T-cell (primary cell): Measurements from ENCODE around the gene MPPED1. TPM values are rescaled to one million over a fixed set of nuclear protein-coding genes. Genes with fewer than 3 reads are reported as not detected.

Experiments
- ATAC-seq, 4 experiments: fragments of 200-7000 bp in 3 of 4; fragments of 150-1000 bp in 1 of 4; cut with Tn5 transposase; replicated peaks in 1 of 4; 1 replicate in 3 of 4; 2 replicates in 1 of 4; pipeline ENCODE4 v1.10.0; 2021; ENCODE audit warnings: moderate library complexity in 3 of 4, mild to moderate bottlenecking in 2 of 4, moderate number of reproducible peaks in 1 of 4
- CTCF ChIA-PET, 2 donors: fragments of 300-600 bp; sonication (Branson Sonifier 250); formaldehyde crosslinking; loops; one replicate each; lab custom pipeline; 2022; ENCODE audit warnings: antibody characterized with exemption in 2 of 2; lab: Charles Lee
- POLR2A ChIA-PET, 2 donors: fragments of 300-600 bp; sonication (Branson Sonifier 250); formaldehyde crosslinking; loops; one replicate each; lab custom pipeline; 2022; ENCODE audit warnings: antibody characterized with exemption in 2 of 2; lab: Charles Lee
- DNase-seq, 35 experiments: peaks; one replicate each; pipeline versions ENCODE4 v3.0.0 to v3.0.0-alpha.2; 2013 to 2023
- H3K27ac ChIP-seq: one replicate; pipeline ENCODE4 v1.5.1; 2013; ENCODE audit warnings: low read length
- H3K27me3 ChIP-seq, 2 experiments: replicated peaks in 1 of 2; 1 replicate in 1 of 2; 2 replicates in 1 of 2; pipeline versions ENCODE4 v1.6.1 to v1.7.0; 2013; ENCODE audit warnings: low read length in 1 of 2, mixed read lengths in 1 of 2; ENCODE audit not compliant: control insufficient read depth in 2 of 2, insufficient read depth in 2 of 2; ENCODE audit errors: extremely low read depth in 1 of 2
- H3K36me3 ChIP-seq, 2 donors: 1 replicate in 1 of 2; 2 replicates in 1 of 2; pipeline versions ENCODE4 v1.6.1 to v1.7.0; 2013; ENCODE audit warnings: low read length in 1 of 2; ENCODE audit not compliant: control insufficient read depth in 2 of 2, insufficient read depth in 1 of 2; ENCODE audit errors: extremely low read depth in 1 of 2
- H3K4me1 ChIP-seq, 2 experiments: 1 replicate in 1 of 2; 2 replicates in 1 of 2; pipeline versions ENCODE4 v1.6.1 to v1.7.0; 2013; ENCODE audit warnings: low read length in 2 of 2, mixed read lengths in 1 of 2; ENCODE audit not compliant: insufficient read depth in 2 of 2, control insufficient read depth in 1 of 2; ENCODE audit errors: extremely low read depth in 1 of 2
- H3K4me3 ChIP-seq, 2 donors: 1 replicate in 1 of 2; 2 replicates in 1 of 2; pipeline versions ENCODE4 v1.5.1 to v1.7.0; 2013; ENCODE audit warnings: mild to moderate bottlenecking in 2 of 2, low read length in 1 of 2, moderate library complexity in 1 of 2; ENCODE audit not compliant: control insufficient read depth in 1 of 2; ENCODE audit errors: extremely low read depth in 1 of 2
- H3K9me3 ChIP-seq: 2 replicates; pipeline ENCODE4 v1.7.0; 2013
- H3K27ac Mint-ChIP-seq, 2 donors: one replicate each; pipeline ENCODE4 v1.8.0; 2020 to 2021; ENCODE audit warnings: mild to moderate bottlenecking in 2 of 2, mixed read lengths in 2 of 2
- H3K27me3 Mint-ChIP-seq, 2 donors: one replicate each; pipeline ENCODE4 v1.8.0; 2021 to 2022; ENCODE audit warnings: mixed read lengths in 2 of 2
- H3K36me3 Mint-ChIP-seq: one replicate; pipeline ENCODE4 v1.8.0; 2021; ENCODE audit warnings: mixed read lengths
- H3K4me1 Mint-ChIP-seq, 3 donors: one replicate each; pipeline ENCODE4 v1.8.0; 2020 to 2022; ENCODE audit warnings: mixed read lengths in 3 of 3, mild to moderate bottlenecking in 1 of 3
- H3K4me3 Mint-ChIP-seq, 3 donors: one replicate each; pipeline ENCODE4 v1.8.0; 2020 to 2022; ENCODE audit warnings: mild to moderate bottlenecking in 3 of 3, mixed read lengths in 3 of 3, moderate library complexity in 3 of 3
- H3K9me3 Mint-ChIP-seq, 3 donors: one replicate each; pipeline ENCODE4 v1.8.0; 2020 to 2022; ENCODE audit warnings: mixed read lengths in 3 of 3
- WGBS: methylation state at CpG from one replicate; pipeline ENCODE4 v1.1.5; 2013; ENCODE audit warnings: missing lambda C conversion rate; ENCODE audit not compliant: insufficient coverage; 5-methylcytosine and 5-hydroxymethylcytosine counted together
- total RNA-seq, 35 experiments: library from RNA in 6 of 35; stranded (reverse) in 6 of 35; fragments of 120-200 nt in 1 of 35; gene quantifications; one replicate each; pipeline versions ENCODE4 v1.2.1 to v1.2.4 and lab custom pipeline; 2013 to 2026

The MPPED1 gene
- total RNA-seq, 5 donors from 2014 or later (not counting 1 experiment from before 2014, with no cell fraction given) = not detected

DNA sequence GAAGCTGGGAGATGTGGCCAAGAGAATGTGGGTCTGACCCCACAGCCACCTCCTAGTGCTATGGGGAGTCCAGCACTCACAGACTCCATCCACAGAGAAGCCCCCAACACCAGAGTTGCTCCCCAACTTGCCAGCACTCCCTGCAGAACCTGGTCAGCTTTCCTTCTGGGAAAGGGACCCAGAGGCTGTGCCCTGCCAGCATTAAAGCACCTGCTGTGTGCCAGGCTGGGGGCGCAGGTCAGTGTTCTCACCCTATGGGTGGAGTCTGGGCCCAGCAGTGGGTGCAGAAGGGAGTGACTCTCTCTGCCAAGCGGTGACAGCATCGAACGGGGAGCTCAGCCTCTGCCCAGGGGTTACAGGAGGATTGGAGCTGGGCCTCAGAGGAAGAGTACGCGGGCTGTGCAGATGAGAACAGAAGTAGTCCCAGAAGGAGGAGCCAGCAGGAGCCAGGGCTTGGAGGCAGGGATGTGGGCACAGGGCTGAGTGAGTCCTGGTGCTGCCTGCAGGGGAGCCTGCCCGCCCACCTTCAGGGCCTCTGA, 114.4 kb downstream of the MPPED1 start:
- 92% methylated on average over 7 of the region's 7 CpGs for WGBS
- Histone ChIP-seq H3K4me3 (no peak overlapping the region), H3K36me3 (no peaks in the 10 kb centered on the region), H3K27ac (no peak overlapping the region), H3K27me3 (peaks cover 0 to 41% of the 10 kb centered on the region in 2 experiments), H3K4me1 (no peaks in the 10 kb centered on the region), H3K9me3 (no peaks in the 10 kb centered on the region)
- CTCF ChIA-PET = no interaction called here
- H3K27me3 Mint-ChIP-seq = peaks cover 20 to 30% of the 10 kb centered on the region in 2 donors
- H3K4me3 Mint-ChIP-seq = no peak overlapping the region
- no peaks in the 10 kb centered on the region for H3K36me3 Mint-ChIP-seq
- H3K27ac Mint-ChIP-seq = no peak overlapping the region
- no peaks in the 10 kb centered on the region for H3K4me1 Mint-ChIP-seq
- ATAC-seq = no peak
- DNase-seq = no peak
- POLR2A ChIA-PET = no interaction called here
- no peaks in the 10 kb centered on the region for H3K9me3 Mint-ChIP-seq

DNA sequence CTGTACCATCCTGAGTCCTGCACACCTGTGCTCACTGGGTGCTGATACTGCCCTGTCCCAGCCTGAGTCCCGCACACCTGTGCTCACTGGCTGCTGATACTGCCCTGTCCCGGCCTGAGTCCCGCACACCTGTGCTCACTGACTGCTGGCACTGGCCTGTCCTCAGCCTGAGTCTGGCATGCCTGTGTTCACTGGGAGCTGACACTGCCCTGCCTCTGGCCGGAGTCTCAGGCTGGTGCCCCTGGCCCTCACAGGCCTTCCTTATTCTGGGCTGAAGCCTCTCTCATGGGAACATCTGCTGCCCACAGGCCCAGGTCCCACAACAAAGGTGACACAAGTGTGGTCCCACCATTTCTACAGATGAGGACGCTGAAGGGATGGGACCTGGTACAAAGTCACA, 115.1 kb downstream of the MPPED1 start:
- Histone ChIP-seq H3K36me3 (no peaks in the 10 kb centered on the region), H3K27me3 (peaks cover 0 to 45% of the 10 kb centered on the region in 2 experiments), H3K4me1 (no peaks in the 10 kb centered on the region), H3K27ac (no peak overlapping the region), H3K9me3 (no peaks in the 10 kb centered on the region), H3K4me3 (no peak overlapping the region)
- Mint-ChIP-seq H3K9me3 (no peaks in the 10 kb centered on the region), H3K4me3 (no peak overlapping the region), H3K4me1 (no peaks in the 10 kb centered on the region), H3K27me3 (peaks cover 20 to 30% of the 10 kb centered on the region in 2 donors), H3K27ac (no peak overlapping the region), H3K36me3 (no peaks in the 10 kb centered on the region)
- ChIA-PET POLR2A (no interaction called here), CTCF (no interaction called here)
- no peak for DNase-seq
- WGBS = 86% methylated on average over 5 of the region's 5 CpGs
- no peak for ATAC-seq

DNA sequence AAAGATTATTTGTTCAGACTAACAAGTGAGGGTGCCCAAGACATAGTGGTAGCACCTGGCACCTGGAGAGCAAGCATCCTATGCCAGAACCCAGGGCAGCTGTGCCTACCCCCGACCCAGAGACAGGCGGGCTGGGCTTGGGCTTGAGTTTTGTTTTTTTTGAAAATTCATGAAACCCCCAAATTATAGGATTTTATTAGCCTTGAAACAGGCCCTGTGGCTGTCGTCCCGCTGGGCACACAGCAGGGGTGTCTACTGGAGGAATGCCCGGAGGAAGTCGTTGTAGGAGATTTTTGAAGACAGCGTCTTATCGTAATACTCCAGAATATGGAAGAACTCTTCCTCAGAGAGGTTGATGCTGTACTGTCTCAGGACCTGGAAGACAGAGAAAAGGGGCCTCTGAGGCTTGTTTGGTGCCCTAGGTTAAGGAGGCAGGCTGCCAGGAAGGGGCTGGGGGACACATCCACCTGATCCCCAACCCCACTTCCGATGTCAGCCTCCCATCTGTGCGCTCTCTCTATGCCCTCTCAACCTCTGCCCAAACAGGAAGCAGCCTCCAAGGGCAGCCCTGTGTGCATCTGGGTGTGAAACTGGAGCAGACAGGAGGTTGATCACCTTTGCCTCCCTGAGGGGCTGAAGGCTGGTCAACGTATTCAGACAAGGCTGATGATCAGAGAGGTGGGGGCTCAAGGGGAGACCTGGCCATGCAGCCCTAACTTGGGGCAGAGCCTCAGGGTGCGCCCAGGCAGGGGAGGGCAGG, 117.0 kb downstream of the MPPED1 start:
- Mint-ChIP-seq H3K27ac (no peak overlapping the region), H3K36me3 (no peaks in the 10 kb centered on the region), H3K27me3 (peaks cover 20 to 31% of the 10 kb centered on the region in 2 donors), H3K4me1 (no peaks in the 10 kb centered on the region), H3K9me3 (no peaks in the 10 kb centered on the region), H3K4me3 (no peak overlapping the region)
- CTCF ChIA-PET = no interaction called here
- no peaks in the 10 kb centered on the region for H3K36me3 ChIP-seq
- ATAC-seq = no peak
- H3K27ac ChIP-seq = no peak overlapping the region
- H3K27me3 ChIP-seq = peaks cover 0 to 46% of the 10 kb centered on the region in 2 experiments
- no peak overlapping the region for H3K4me3 ChIP-seq
- DNase-seq = no peak
- 44% methylated on average over 1 of the region's 12 CpGs for WGBS
- POLR2A ChIA-PET = no interaction called here
- no peaks in the 10 kb centered on the region for H3K4me1 ChIP-seq
- no peaks in the 10 kb centered on the region for H3K9me3 ChIP-seq

DNA sequence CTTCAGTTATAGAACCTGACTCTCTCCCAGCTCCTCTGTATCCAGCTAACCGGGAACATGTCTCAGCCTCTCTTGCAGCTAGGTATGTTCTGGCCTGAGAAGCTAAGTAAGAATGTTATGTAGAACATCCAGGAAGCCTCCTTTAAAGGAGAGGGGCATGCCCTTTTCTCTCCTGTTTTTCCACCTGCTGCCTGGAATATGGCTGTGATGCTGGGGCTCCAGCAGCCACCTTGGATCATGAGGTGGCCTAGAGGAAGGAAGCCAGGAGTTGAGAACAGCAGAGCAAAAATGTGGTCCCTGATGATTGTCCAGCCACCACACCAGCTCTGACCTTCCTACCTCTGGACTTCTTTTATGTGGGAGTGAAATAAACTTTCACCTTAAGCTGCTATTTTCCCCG, 117.6 kb downstream of the MPPED1 start:
- ChIA-PET CTCF (no interaction called here), POLR2A (no interaction called here)
- H3K27ac ChIP-seq = no peak overlapping the region
- no peaks in the 10 kb centered on the region for H3K36me3 ChIP-seq
- H3K27me3 ChIP-seq = peaks cover 0 to 46% of the 10 kb centered on the region in 2 experiments
- H3K4me3 ChIP-seq = no peak overlapping the region
- Mint-ChIP-seq H3K36me3 (no peaks in the 10 kb centered on the region), H3K27me3 (peaks cover 20 to 31% of the 10 kb centered on the region in 2 donors), H3K9me3 (no peaks in the 10 kb centered on the region), H3K4me3 (no peak overlapping the region), H3K4me1 (no peaks in the 10 kb centered on the region), H3K27ac (no peak overlapping the region)
- H3K9me3 ChIP-seq = no peaks in the 10 kb centered on the region
- DNase-seq (no peak), ATAC-seq (no peak)
- no CpG with 5 or more reads among the region's 2 CpGs for WGBS
- H3K4me1 ChIP-seq = no peaks in the 10 kb centered on the region

DNA sequence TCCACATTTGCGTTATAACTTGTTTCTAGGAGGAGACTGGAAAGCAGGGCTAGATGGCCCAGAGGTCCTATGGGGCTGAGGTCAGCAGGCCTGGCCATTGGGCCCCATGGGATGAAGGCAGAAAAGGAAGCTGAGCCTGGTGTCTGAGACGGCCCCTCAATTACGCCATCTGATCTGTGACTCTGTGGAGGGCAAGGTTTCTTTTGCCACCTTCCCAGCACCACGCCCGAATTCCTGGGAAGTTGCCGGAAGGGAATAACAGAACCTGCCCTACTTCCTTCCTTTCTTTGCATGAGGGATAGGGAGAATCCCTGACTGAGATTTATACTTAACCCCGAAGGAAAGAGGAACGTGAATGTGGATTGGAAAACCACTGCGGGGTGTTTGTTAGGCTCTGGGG, 118.1 kb downstream of the MPPED1 start:
- no peak overlapping the region for H3K4me3 ChIP-seq
- ATAC-seq = no peak
- H3K27me3 ChIP-seq = peaks cover 0 to 48% of the 10 kb centered on the region in 2 experiments
- Mint-ChIP-seq H3K4me1 (no peaks in the 10 kb centered on the region), H3K27ac (no peak overlapping the region), H3K36me3 (no peaks in the 10 kb centered on the region), H3K9me3 (no peaks in the 10 kb centered on the region), H3K27me3 (peaks cover 20 to 32% of the 10 kb centered on the region in 2 donors), H3K4me3 (no peak overlapping the region)
- POLR2A ChIA-PET = no interaction called here
- H3K9me3 ChIP-seq = no peaks in the 10 kb centered on the region
- no peaks in the 10 kb centered on the region for H3K4me1 ChIP-seq
- H3K27ac ChIP-seq = no peak overlapping the region
- no peaks in the 10 kb centered on the region for H3K36me3 ChIP-seq
- CTCF ChIA-PET = no interaction called here
- WGBS = 79% methylated on average over 3 of the region's 9 CpGs
- DNase-seq = no peak

DNA sequence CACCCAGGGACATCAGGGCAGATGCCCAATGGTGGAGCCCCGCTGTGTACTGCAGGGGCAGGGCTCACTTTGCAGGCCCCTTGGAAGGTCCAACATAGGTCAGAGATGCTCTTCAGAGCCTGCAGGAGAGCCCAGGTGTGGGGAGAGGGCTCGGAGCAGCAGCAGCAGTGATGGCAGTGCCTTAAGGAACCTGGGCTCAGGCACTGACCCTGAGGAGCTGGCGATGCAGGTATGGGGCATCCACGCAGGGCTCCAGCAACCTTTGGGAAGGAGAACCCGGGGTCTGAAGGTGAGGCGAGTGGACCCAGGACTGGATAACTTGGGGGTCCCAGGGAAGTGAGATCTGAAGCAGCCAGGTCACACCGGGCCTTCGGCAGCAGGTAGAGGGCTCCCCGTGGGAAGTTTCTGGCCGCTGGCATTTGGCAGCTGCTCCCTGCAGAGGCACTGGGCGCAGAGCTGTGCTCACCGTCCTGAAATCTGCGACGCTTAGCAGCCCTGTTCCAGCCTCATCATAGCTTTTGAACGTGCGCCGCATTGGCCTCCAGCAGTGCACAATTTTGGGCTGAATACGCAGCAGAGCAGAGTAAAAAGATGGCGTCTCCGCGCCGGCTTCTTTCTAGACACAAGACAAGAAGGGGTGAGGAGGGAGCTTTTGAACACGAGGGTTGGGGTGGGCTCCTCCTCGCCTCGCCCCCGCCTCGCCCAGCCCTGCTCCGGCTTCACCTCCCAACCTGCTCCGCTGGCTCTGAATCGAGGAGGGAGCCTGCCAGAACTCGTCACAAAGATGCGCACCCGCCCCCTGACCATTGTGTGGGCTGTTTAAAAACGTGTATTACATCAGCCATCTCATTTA, 118.8 kb downstream of the MPPED1 start:
- peaks cover 0 to 53% of the 10 kb centered on the region in 2 experiments for H3K27me3 ChIP-seq
- WGBS = 86% methylated on average over 17 of the region's 34 CpGs

More for the DNA sequence above, 118.8 kb downstream of the MPPED1 start:
- H3K9me3 Mint-ChIP-seq = no peaks in the 10 kb centered on the region
- Histone ChIP-seq H3K27ac (no peak overlapping the region), H3K4me3 (no peak overlapping the region), H3K36me3 (no peaks in the 10 kb centered on the region), H3K4me1 (no peaks in the 10 kb centered on the region), H3K9me3 (no peaks in the 10 kb centered on the region)
- no peaks in the 10 kb centered on the region for H3K36me3 Mint-ChIP-seq
- CTCF ChIA-PET = no interaction called here
- peaks cover 14 to 27% of the 10 kb centered on the region in 2 donors for H3K27me3 Mint-ChIP-seq
- POLR2A ChIA-PET = no interaction called here
- ATAC-seq (no peak), DNase-seq (no peak)
- no peaks in the 10 kb centered on the region for H3K4me1 Mint-ChIP-seq
- H3K4me3 Mint-ChIP-seq = no peak overlapping the region
- H3K27ac Mint-ChIP-seq = no peak overlapping the region
